Stimulated activated memory B cell treated with anti-CD40 and anti-IgM and Interleukin-4, amounts not matched to agents 10 μg/mL and 1 μg/mL and 100 μg/mL, for 72 hours (primary cell): ENCODE results near the gene COX8C.
A peak's percentile ranks its signal among the peaks of the same experiment; 100 is the strongest.
"Not testable (repeated sequence)": the region's sequence is repeated elsewhere in the genome, so short reads cannot be mapped to it uniquely, and the experiment has no call there.

Experiments used
- ATAC-seq: fragments of 150-1000 bp; cut with Tn5 transposase; 2 replicates; pipeline ENCODE4 v1.10.0; 2021
- H3K27ac Mint-ChIP-seq: one replicate; pipeline ENCODE4 v1.8.0; 2022; ENCODE audit warnings: mild to moderate bottlenecking, mixed read lengths
- H3K27me3 Mint-ChIP-seq: one replicate; pipeline ENCODE4 v1.8.0; 2022; ENCODE audit warnings: mixed read lengths
- H3K36me3 Mint-ChIP-seq: one replicate; pipeline ENCODE4 v1.8.0; 2022; ENCODE audit warnings: mixed read lengths
- H3K4me1 Mint-ChIP-seq: one replicate; pipeline ENCODE4 v1.8.0; 2022; ENCODE audit warnings: mixed read lengths
- H3K4me3 Mint-ChIP-seq: one replicate; pipeline ENCODE4 v1.8.0; 2022; ENCODE audit warnings: mild to moderate bottlenecking, moderate library complexity, mixed read lengths
- H3K9me3 Mint-ChIP-seq: one replicate; pipeline ENCODE4 v1.8.0; 2022; ENCODE audit warnings: mixed read lengths

COX8C gene

DNA sequence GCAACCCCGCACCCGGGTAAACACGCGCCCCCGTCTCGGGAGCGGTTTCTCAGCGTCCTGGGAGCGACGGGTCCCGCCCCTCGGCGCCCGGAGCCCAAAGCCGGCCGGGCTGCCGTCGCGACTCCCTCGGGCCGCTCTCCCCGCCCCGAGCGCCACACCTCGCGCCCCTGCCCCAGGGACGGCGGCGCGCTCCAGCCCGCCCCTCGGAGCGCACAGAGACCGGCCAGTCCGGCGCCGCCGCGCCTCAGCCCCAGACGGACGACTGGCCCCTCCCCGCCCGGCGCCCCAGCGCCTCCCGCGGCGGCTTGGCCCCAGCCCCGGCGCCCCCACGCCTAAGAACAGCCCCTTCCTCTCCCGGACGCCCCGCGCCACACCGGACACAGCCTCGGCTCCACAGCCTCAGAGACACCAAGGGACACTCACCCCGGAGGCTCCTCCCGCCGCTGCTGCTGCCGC, 14.6 kb upstream of the COX8C start:
- H3K4me3 Mint-ChIP-seq, result peak overlapping the region; percentile 87
- H3K36me3 Mint-ChIP-seq, result no peaks in the 10 kb centered on the region
- no peaks in the 10 kb centered on the region for H3K9me3 Mint-ChIP-seq
- ATAC-seq, result peak; percentile 82
- no peaks in the 10 kb centered on the region for H3K27me3 Mint-ChIP-seq
- peaks cover 56% of the 10 kb centered on the region for H3K4me1 Mint-ChIP-seq
- H3K27ac Mint-ChIP-seq, result peak overlapping the region; percentile 91

DNA sequence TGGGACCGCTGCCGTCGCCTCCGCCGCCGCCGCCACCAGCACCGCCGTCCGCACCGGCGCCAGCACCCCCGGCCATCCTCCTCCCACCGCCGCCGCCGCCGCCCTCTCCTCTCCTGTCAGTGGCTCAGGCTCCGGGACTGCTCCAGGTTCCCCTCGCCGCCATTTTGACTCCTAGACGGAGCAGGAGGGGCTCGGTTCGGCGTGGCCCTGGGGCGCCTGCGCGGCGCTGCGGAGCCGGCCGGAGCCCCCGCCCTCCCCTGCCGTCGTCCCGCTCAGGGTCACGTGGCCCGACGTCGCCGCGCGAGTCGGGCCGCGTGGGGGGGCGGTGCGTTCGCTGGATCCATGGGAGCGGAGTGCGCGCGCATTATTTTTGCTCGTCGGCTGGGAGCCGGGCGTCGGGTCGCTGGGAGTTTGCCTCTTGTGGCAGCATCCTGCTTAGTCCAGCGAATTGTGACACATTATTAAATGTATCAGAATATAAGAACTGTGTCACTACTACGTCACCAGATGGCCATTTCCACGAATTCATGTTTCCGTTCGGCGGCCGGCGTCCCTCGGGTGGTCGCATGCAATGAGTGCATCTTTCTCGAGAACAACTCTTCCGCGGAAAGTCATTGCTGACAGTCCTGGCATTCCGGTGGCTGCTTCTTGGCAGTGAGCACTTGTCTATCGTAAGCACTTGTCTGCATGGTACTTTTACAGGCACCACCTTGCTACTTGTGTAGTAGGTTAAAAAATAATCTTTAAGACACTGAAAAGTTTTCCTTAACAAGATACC, 13.9 kb upstream of the COX8C start, which contains the start of gene BTBD7:
Gene BTBD7 (minus strand): TSS at position 184 of the 778 bp plus-strand sequence. CDS start 36,985 bp downstream, outside the sequence.
- ATAC-seq, result peak; percentile 98
- H3K4me1 Mint-ChIP-seq, result peaks cover 50% of the 10 kb centered on the region
- peak within 1 kb of the TSS; percentile 87 for H3K4me3 Mint-ChIP-seq
- H3K27ac Mint-ChIP-seq, result peak within 1 kb of the TSS; percentile 91
- H3K36me3 Mint-ChIP-seq, result no peaks in the 10 kb centered on the region
- no peaks in the 10 kb centered on the region for H3K27me3 Mint-ChIP-seq
- H3K9me3 Mint-ChIP-seq, result no peaks in the 10 kb centered on the region

DNA sequence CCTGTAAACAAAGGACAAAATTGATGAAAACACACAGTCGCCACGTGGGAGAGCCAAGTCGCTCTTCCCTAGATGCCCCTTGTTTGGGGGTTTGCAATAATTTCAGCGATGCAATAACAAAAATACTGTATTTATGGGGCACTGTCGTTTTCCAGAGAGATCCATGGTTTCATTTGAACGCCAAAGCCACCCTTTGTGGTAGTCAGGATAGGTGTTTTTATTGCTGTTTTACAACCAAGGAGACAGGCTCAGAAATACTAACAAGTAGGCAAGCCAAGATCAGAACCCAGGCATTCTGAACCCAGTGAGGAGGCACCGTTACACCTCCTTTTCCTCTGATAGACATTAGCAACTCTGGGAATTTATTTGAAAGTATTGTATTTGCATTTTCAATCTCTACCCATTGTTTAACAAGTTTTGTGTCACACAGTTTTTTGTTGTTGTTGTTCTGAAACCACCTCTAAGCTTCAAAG, 13.3 kb upstream of the COX8C start:
- Mint-ChIP-seq H3K27ac (peak overlapping the region; percentile 91), H3K36me3 (no peaks in the 10 kb centered on the region), H3K27me3 (no peaks in the 10 kb centered on the region), H3K9me3 (no peaks in the 10 kb centered on the region), H3K4me1 (peaks cover 47% of the 10 kb centered on the region), H3K4me3 (peak overlapping the region; percentile 87)
- ATAC-seq, result no peak

DNA sequence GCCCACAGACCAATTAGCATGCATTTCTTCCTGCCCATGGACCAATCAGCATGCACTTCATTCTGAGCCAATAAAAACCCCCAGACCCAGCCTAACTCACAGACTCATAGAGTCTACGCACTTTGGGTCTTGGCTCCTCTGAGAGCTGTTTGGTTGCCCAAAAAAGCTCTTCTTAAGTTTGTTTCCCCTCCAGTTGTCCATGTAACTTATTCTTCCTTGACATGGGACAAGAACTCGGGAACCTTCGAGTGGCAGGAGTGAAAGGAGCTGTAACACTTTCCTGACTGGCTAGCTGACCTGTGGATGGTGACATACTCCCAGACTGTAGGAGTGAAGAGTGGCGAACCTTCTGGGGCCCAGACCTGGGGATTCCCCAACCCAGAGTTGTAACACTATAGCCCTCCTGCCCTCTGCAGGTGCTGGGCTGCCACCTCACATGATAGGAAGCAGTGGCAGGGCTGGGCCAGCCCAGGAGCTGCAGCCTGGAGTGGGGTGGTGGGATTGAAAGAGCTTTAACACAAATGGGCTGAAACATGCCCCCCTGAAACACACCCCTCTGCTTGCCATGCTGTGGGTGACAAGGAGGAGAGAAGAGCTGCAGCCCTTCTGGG, 9.7 kb upstream of the COX8C start:
- H3K27ac Mint-ChIP-seq, result no peak overlapping the region

DNA sequence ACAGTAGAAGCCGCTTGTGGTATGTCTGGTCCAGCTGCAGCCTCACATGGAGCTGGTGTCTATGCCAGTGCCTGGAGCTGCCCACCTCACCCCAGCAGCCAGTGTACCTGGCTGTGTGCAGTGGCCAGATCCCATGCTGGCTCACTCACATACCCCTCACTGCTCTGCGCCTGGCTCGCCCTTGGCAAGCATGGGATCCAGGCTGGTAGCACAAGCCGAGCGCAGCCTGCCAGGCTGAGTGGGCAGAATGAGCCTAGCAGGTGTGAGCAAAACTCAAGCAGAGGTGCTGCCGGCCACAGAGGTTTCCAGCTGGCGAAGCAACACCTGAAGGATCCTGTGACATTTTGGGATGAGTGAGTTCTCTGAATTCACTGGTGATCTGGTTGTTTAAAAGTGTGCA, 9.1 kb upstream of the COX8C start:
- Mint-ChIP-seq H3K27me3 (no peaks in the 10 kb centered on the region), H3K27ac (no peak overlapping the region), H3K9me3 (peaks cover 2% of the 10 kb centered on the region), H3K4me3 (no peak overlapping the region), H3K4me1 (peaks cover 13% of the 10 kb centered on the region), H3K36me3 (peaks cover 13% of the 10 kb centered on the region)
- ATAC-seq, result no peak

More for the DNA sequence above, 9.7 kb upstream of the COX8C start:
- H3K9me3 Mint-ChIP-seq, result no peaks in the 10 kb centered on the region
- H3K4me3 Mint-ChIP-seq, result no peak overlapping the region
- H3K36me3 Mint-ChIP-seq, result peaks cover 7% of the 10 kb centered on the region
- H3K4me1 Mint-ChIP-seq, result peaks cover 13% of the 10 kb centered on the region
- no peaks in the 10 kb centered on the region for H3K27me3 Mint-ChIP-seq
- ATAC-seq, result no peak

DNA sequence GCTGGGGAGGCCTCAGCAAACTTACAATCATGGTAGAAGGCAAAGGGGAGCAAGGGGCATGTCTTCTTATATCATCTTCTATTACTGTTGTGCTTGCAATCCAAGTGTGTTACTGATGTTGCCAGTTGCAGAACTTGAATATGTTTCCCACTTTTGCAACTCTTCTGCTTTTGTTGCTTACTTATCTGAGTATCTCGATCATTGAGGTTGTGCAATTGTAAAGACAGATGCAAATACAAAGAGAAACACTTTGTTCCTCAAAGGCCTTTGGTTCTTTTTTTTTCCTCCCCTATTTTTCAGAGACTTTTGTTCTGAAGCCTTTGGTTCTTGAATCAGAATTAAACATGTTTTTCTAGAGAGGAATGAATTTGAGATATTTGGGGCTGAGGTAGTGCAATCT, 3.7 kb upstream of the COX8C start:
- H3K27me3 Mint-ChIP-seq, result no peaks in the 10 kb centered on the region
- no peak overlapping the region for H3K27ac Mint-ChIP-seq
- H3K9me3 Mint-ChIP-seq, result peaks cover 13% of the 10 kb centered on the region
- H3K4me3 Mint-ChIP-seq, result no peak overlapping the region
- no peak for ATAC-seq
- peaks cover 17% of the 10 kb centered on the region for H3K36me3 Mint-ChIP-seq
- H3K4me1 Mint-ChIP-seq, result no peaks in the 10 kb centered on the region

DNA sequence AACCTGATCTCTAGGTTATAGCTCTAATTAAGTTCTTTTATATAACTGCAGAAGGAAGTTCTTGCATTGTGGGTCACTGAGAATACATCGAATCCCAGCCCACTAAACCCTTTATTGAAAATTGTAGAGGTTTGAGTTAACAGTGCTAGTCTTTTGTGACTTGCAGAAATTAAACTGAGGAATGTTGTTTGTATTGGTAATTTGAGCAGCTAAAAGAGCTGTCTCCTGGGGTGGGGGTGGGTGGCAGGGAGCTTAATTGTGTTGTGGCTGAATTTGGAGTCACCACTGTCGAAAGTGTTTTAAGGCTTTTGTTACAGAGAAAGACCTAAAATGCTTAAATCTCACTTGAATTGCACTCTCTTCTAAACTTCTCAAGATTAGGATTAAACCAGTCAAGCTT, 3.2 kb upstream of the COX8C start:
- Mint-ChIP-seq H3K4me1 (no peaks in the 10 kb centered on the region), H3K4me3 (no peak overlapping the region), H3K36me3 (peaks cover 17% of the 10 kb centered on the region), H3K27ac (no peak overlapping the region), H3K9me3 (peaks cover 13% of the 10 kb centered on the region), H3K27me3 (no peaks in the 10 kb centered on the region)
- ATAC-seq, result no peak

DNA sequence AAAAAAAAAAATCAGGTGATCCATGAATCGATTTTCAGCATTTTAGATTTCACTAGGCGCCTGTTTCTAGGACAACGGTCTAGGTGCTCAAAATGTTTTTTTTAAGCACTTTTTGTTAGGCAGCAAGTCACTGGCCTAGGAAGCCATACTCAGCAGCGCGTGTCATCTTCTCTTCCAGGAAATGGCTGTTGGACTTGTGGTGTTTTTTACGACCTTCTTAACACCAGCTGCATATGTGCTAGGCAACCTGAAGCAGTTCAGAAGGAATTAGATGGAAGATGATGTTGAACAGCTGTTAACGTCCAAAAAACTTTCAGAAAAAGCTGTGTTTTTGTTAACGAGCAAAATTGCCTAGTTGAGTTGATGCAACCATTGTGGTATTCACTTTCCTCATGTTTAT, 868 bp downstream of the COX8C start:
- H3K36me3 Mint-ChIP-seq, result peaks cover 4% of the 10 kb centered on the region
- no peaks in the 10 kb centered on the region for H3K27me3 Mint-ChIP-seq
- peaks cover 12% of the 10 kb centered on the region for H3K9me3 Mint-ChIP-seq
- H3K4me1 Mint-ChIP-seq, result no peaks in the 10 kb centered on the region
- no peak overlapping the region for H3K4me3 Mint-ChIP-seq
- ATAC-seq, result no peak
- H3K27ac Mint-ChIP-seq, result no peak overlapping the region

DNA sequence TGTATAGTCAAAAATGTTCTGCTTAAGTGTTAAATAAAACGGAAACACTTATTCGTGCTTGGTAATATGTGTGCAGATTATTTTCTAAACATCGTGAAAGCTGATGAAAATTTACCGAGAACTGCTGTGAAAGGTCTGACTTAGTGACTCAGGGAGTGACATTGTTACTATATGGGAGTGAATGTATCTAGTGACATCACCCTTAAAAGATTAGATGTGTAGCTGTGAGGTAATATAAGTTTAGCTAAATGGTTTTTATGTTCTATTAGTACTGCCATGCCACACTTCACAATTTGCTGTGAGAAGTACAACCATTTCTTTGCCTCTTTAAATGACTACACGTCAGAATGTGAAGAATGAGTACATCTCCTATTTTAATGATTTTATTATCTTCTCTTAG, 1.3 kb downstream of the COX8C start:
- no peaks in the 10 kb centered on the region for H3K27me3 Mint-ChIP-seq
- H3K4me3 Mint-ChIP-seq, result no peak overlapping the region
- no peaks in the 10 kb centered on the region for H3K4me1 Mint-ChIP-seq
- peaks cover 10% of the 10 kb centered on the region for H3K9me3 Mint-ChIP-seq
- no peak overlapping the region for H3K27ac Mint-ChIP-seq
- no peak for ATAC-seq
- no peaks in the 10 kb centered on the region for H3K36me3 Mint-ChIP-seq

DNA sequence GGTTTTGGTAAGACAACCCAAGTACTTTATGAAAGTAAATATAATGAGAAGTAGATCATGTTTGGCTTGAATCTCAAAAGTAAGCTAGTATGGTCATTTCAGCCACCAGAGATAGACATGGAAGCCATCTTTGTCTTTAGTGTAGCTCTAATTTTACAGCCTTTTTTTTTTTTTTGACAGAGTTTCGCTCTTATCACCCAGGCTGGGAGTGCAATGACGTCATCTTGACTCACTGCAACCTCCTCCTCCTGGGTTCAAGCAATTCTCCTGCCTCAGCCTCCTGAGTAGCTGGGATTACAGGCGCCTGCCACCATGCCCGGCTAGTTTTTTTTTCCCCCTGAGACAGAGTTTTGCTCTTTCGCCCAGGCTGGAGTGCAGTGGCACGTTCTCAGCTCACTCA, 7.9 kb downstream of the COX8C start:
- not testable (repeated sequence) for ATAC-seq, H3K4me3 Mint-ChIP-seq, H3K27ac Mint-ChIP-seq, H3K27me3 Mint-ChIP-seq, H3K36me3 Mint-ChIP-seq, H3K9me3 Mint-ChIP-seq, H3K4me1 Mint-ChIP-seq

DNA sequence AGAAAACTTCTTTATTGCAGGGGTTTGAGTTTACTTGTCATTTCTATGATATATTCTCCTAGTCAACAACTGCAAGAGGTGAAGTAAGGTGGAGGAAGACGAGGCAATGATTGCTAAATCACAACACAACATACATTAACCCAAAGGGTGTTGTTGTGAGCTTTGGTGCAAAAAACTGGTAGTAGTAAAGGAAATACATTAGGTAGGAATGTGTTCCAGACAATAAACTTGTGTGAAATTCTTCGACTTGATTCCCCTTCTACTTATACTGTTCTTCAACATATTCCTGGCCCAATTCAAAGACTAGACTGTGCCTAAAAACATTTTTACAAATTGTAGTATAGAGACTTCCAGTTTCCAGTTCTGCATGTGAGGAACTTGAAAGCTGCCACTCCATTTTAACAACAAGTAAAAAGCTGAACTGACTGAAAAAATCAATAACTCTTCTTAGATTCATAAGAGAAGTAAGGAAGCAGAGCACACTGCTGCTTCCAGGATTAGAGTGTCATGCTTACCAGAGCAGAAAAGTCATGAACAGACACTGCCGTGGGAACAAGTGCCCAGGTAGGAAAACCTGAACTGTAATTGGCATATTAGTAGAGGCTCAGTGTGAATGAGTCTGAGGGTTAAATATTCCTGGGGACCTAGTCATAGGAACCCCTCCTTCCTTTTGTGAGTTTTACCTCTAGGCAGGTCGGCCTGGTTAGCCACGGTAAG, 22.2 kb downstream of the COX8C start:
- Mint-ChIP-seq H3K9me3 (peaks cover 16% of the 10 kb centered on the region), H3K27me3 (no peaks in the 10 kb centered on the region), H3K27ac (peak overlapping the region; percentile 82), H3K4me1 (peaks cover 49% of the 10 kb centered on the region), H3K4me3 (no peak overlapping the region), H3K36me3 (peaks cover 18% of the 10 kb centered on the region)
- peak; percentile 54 for ATAC-seq

DNA sequence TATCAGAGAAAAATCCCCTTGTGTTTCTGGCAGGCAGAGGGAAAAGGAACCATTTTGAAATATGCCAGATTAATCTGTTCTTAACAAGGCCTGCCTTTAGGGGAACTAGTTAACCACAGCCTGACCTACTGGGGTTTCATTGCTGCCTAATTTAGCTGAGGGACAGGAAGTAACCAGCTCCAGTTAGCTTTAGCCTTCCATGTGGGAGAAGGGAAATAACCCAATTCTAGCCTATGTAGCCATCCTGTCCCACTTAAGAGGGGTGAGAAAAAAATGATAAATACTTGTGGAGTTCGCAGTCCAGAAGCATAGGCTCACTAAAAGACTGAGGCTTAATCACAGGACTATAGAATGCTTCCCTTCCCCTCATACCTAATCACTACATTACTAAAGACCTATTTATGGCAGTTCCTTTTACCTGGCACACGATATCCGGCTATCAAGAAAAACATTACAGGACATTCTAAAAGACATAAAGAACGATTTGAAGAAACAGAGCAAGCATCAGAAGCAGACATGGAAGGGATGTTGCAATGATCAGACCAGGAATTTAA, 22.8 kb downstream of the COX8C start:
- peak overlapping the region; percentile 82 for H3K27ac Mint-ChIP-seq

DNA sequence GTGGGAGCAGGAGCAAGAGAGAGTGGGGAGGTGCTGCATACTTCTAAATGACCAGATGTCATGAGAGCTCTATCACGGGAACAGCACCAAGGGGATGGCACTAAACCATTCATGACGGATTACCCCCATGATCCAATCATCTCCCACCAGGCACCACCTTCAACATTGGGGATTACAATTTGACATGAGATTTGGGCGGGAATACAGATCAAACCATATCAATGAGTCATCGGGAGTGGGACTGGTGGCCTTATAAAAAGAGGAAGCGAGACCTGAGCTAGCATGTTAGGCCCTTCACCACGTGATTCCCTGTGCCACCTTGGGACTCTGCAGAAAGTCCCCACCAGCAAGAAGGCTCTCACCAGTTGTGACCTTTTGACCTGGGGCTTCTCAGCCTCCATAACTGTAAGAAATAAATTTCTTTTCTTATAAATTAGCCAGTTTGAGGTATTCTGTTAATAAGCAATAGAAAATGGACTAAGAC, 28.7 kb downstream of the COX8C start:
- H3K4me3 Mint-ChIP-seq, result no peak overlapping the region
- no peaks in the 10 kb centered on the region for H3K27me3 Mint-ChIP-seq
- H3K9me3 Mint-ChIP-seq, result peaks cover 10% of the 10 kb centered on the region
- peak overlapping the region; percentile 92 for H3K27ac Mint-ChIP-seq
- peaks cover 69% of the 10 kb centered on the region for H3K4me1 Mint-ChIP-seq
- ATAC-seq, result peak; percentile 99
- peaks cover 17% of the 10 kb centered on the region for H3K36me3 Mint-ChIP-seq

More for the DNA sequence above, 22.8 kb downstream of the COX8C start:
- no peaks in the 10 kb centered on the region for H3K27me3 Mint-ChIP-seq
- H3K4me3 Mint-ChIP-seq, result peak overlapping the region; percentile 2
- H3K9me3 Mint-ChIP-seq, result peaks cover 16% of the 10 kb centered on the region
- peaks cover 53% of the 10 kb centered on the region for H3K4me1 Mint-ChIP-seq
- H3K36me3 Mint-ChIP-seq, result peaks cover 21% of the 10 kb centered on the region
- ATAC-seq, result peak; percentile 96

DNA sequence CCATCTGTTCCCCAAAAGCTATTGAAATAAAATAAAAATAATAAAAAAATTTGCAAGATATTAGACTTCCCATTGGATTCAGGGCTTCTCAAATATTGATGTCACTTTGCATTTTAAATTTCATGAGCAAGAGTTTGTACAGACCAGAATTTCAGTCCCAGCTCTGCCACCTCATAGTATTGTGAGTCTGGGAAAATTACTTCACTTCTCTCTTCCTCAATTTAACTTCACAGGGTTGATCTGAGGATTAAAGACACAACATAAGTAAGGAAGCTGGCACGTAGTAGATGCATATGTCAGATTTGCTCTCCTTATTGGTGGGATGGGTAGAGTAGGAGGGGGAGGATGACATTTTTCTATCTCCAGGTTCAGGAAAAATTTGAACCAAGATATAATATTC, 32.8 kb downstream of the COX8C start:
- H3K27me3 Mint-ChIP-seq, result no peaks in the 10 kb centered on the region
- ATAC-seq, result no peak
- H3K4me3 Mint-ChIP-seq, result no peak overlapping the region
- H3K4me1 Mint-ChIP-seq, result peaks cover 54% of the 10 kb centered on the region
- peak overlapping the region; percentile 67 for H3K27ac Mint-ChIP-seq
- peaks cover 6% of the 10 kb centered on the region for H3K9me3 Mint-ChIP-seq
- H3K36me3 Mint-ChIP-seq, result peaks cover 2% of the 10 kb centered on the region

DNA sequence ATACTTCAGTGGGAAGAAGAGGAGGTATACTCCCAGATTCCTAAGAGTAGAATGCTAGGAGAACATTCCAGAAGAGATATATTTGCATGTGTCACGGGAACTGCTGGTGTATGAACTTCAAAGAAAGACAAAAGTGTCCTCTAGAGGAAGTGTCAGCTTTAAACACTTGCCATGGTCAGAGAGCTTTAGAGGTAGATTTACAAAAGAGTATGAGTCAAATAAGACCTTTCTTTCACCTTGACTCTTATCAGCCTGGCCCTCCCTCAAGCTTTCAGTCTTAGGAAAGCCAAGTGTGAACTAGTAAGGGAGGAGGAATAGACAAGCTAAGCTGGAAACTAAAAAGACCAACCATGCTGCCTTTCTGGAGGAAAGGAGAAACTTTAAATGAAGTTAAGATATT, 34.7 kb downstream of the COX8C start:
- Mint-ChIP-seq H3K36me3 (no peaks in the 10 kb centered on the region), H3K9me3 (peaks cover 7% of the 10 kb centered on the region), H3K4me3 (no peak overlapping the region), H3K27ac (peak overlapping the region; percentile 67), H3K27me3 (no peaks in the 10 kb centered on the region), H3K4me1 (peaks cover 38% of the 10 kb centered on the region)
- ATAC-seq, result peak; percentile 68
